Hepatic stellate cell (primary cell): ENCODE results near the gene PIP5K1B.

Experiments
- DNase-seq: peaks from one replicate; pipeline ENCODE4 v3.0.0; 2011; ENCODE audit warnings: low spot score

Gene PIP5K1B

DNA sequence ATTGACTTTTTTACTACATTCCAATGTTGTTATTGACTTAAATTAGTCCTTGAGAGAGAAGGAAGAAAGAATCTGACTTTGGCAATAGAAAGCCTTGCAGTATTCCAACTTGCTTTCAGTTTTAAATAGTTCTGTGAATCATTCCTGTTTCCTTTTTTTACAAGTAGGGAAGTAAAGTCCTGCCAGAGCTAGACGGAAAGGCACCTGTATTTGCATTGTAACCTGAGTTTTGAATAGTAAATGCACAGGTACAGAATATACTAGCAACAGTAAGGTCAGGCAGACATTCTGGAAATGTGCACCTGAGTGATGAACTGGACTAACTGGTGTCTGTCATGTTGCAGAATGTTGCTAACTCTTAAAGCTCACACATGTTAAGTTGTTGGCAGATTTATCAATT lies 208.0 kb downstream of the PIP5K1B start:
- DNase-seq: no peak

DNA sequence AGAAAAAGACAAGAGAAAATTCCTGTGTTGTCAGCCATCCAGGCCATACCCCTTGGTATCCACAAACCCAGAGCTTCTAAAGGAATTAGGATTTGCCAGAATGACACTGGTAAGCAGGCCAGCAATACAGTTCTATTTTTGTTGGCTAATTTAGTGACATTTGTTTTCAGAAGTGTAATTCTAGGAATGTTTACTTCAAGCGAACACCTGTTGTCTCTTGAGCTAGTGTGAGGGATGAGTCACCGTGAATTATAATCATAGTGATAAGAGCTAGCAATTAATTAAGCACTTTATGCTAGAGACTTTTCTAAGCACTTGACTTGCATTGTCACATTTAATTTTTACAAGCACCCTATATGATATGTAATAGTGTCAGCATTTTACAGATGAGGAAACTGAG lies 209.7 kb downstream of the PIP5K1B start:
- DNase-seq: no peak

DNA sequence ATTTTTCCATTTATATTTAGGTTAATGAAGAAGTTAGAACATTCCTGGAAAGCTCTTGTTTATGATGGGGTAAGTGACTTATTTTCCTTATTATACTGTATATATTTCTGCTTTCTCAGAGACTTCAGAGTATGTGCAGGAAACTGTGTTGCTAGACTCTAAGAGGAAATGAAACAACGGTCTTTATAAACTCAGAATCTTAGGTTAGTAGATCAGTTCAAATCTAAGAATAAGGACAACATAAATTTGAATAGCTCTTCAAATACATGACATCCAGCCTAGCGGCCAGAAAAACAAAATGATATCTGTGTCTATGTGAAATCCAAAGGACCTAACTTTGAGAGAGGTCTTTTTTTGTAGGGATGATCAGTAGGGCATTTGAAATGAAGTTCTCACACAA lies 214.6 kb downstream of the PIP5K1B start:
- no peak for DNase-seq

DNA sequence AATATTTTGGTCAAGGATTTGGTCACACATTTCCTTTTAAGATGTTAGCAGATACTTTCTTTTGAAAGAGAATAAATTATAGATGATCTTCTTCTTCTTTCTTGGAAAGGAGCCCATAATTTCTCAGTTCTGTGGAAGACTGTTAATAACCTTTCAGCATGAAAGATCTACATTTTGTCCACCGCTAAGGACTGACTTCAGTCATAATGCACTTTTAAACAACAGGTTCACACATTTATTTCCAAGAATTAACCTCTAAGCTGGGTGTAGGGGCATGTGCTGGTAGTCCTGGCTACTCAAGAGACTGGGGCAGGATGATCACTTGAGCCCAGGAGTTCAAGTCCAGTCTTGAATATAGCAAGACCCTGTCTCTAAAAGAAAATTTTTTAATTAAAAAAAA lies 215.9 kb downstream of the PIP5K1B start:
- DNase-seq: no peak

DNA sequence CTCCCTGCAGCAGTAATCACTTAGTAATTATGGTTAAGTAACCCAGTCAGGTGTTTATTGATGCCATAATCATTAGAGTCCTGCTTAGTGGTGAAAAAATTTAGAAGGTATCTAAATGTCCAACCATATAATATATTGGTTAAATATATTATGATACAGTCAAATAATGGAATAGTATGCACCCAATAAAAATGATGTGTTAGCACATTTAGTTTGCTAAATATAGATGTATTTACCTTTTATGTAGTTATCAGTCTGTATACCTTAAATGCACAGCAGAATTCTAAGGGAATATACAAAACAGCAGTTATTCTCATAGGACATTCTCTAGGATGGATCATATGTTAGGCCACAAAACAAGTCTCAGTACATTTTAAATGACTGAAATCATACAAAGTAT lies 218.4 kb downstream of the PIP5K1B start:
- no peak for DNase-seq

DNA sequence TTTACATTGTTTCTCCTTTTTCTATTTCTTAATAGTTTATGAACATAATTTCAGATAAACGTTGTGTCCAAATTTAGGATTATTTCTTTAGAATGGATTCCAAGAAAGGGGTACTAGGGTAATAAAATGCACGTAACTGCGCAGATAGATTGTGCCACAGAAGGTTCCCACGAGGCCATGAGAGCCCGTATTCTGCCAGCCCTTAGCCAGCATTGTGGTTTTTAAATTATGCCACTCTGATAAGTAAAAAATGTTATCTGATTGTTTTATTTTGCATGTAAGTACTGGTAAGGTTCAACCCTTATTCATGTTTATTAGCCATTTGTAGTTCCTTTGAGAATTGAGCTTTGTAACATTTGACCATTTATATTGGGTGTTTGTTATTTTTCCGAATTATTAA lies 220.1 kb downstream of the PIP5K1B start:
- no peak for DNase-seq

DNA sequence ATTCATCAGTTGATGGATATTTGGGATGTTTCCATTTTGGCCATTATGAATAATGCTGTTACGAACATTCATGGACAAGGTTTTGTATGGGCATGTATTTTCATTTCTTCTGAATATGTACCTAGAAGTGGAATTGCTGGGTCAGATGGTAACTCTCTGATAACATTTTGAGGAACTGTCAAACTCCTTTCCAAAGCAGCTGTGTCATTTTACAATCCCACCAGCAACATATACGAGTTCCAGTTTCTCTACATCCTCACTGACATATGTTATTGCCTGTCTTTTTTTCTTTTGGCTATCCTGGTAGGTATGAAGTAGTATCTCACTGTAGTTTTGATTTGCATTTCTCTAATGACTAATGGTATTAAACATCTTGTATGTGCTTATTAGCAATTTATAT lies 222.1 kb downstream of the PIP5K1B start:
- no peak for DNase-seq

DNA sequence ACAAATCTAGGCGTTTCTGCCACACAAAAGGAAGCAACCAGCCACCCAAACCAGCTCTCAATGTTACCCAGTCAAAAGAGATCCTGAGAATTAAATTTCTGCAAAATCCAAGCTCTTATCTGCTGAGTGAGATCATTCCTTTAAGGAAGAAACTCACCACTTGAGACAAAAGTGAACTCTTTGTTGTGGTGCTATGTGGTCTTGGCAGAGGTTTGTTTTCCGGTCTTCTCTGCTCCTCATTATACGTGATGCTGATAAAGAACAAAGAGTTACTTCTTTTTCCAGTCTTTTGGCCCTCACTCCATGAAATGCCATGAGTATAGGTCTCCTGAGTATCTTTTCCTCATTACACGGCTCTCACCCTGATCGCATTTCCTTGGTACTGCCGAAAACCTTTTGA lies 226.8 kb downstream of the PIP5K1B start:
- DNase-seq: no peak

DNA sequence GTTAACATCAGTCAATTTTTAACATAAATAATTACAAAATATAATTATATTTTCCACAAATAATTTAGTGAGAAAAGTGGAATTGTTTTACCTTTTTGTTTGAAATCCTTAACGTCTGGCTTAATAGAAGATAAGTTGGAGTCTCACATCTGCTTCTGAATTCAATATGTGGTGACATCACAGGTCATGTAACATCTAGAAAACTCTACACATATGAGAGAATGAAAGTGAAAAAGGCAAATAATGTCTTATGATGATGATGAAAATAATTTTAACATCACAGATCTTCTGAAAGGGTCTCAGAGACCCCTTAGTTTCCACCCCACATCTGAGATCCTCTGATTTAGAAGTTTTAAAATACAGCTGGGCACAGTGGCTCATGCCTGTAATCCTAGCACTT lies 227.4 kb downstream of the PIP5K1B start:
- DNase-seq: no peak

DNA sequence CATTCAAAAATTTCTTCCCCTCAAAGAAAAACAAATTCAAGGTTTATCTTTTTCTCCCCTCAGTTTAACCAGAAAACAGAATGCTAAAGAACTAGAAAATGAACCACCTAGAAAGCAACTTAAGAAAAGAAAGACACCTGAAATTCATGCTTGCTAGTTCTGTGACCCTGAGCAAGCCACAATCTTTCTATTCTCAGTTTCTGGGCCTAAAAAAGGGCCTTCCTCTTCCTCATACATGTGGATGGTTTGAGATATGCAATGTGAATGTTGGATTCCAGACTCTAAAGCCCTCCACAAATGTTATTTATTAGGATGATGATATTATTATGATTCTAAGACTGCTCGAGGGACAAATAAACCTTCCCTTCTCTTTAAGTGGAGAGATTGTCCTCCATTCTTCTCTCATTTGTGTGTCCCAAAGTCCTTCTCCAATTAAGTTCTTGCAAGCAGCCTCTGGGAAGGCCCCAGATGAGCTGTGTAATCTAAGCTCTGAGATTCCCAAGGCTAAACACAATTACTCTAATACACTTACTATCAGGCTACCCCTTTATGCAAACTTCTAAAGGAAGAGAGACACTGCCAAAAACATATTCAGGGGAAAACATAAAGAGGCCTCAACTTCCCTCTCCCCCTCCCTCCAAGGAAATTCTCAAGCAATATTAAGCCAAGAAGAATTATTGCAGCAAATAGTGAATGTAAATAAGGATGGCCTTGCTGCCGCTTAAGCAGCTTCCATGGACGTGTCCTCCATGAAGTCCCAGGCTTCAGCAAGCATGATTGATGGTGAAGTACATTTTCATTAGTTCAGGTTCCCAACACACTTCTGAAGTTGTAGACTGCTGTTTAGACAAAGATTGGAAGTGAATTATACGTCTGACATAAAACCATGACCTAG lies 228.6 kb downstream of the PIP5K1B start:
- no peak for DNase-seq

DNA sequence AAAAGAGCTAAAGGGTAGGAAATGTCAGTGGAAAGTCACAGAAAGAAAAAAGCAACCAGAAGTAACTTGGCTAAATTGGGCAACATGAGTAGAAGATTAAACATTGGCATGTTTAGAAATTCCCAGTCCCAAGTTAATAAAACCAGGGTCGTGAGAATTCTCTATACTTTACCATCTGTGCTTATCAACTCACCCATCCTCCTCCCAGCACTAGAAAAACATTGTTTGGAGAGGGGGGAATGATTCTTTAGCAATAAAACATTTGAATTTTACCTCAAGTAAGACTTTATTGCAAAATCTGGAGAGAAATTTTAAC lies 229.2 kb downstream of the PIP5K1B start:
- no peak for DNase-seq

DNA sequence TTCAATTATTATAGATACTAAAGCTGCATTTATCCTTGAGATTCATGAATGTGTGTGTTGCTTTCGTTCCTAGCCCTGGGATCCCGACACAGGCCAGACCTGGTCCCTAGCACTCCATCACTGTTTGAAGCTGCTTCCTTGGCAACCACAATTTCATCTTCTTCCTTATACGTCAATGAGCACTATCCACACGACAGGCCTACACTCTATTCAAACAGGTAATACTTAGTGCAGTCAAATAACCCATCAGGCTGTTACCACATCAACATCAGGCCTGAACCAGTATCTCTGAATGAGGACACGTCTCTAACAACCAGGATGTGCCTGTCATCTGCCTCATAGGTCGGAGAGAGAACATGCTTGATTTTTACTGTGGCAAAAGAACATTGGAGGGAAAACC lies 235.5 kb downstream of the PIP5K1B start:
- no peak for DNase-seq

DNA sequence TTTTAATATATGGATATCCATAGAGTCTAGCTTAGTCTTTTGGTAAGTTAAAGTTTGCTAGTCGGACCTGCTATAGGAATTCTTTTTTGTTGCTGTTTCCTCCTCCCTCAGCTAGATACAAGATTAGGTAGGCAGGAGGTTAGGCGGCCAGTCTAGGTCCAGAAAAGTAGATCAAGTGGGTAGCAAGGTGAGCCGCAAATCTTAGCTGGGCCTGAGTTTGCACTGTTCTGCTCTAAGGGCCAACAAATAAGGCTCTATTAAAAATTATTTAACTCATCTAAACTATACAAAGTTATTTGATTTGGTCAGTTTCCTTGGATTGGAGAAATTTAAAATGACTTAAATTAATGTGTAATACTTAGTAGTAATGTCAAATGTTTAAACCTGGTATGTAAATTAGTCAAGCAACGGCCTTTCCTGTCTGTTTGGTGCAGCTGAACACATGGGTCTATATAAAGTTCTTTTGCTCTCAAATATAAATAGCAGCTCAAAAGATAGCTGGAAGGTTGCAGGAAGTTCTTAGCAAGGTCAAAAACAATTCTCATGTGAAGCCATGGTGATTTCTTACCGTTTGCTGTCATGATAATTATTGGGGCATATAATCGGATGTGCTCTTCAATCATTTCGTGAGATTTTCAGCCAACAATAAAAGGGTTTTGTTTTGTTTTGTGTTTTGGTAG lies 236.9 kb downstream of the PIP5K1B start:
- no peak for DNase-seq

DNA sequence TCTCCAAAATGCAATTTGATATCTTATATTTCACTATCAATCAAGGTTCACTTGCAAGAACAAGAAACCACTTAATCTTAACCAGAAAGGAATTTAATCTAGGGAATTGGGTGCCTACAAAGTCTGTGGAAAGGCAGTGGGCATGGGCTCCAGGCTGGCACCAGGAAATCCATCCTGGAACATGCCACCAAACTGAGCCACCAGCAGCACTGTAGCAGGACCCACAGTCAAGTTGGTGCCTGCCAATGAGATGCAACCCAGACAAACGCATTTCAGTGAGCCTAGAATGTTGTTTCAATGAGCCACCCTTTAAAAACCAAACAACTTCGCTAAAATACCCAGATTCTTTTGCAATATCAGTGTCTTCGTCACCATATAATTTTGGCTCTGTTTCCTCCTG lies 237.8 kb downstream of the PIP5K1B start:
- no peak for DNase-seq

DNA sequence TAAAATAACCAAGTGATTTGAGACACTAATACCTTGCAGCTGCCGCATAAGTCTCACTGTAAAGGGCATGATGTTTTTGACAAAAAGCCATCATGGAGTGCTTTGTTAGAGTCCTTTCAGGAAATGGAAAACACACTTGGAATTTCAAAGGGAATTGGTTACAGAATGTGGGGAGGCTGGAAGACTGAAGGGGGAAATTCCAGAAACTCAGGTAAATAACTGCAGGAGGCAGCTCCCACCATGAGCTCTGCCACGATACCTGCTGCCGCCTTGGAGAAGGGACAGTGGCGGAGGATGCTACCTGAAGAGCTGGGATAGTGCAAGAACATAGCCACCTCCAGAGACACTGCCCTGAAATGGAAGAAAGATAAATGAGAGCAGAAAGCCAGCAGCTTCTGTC lies 242.0 kb downstream of the PIP5K1B start:
- DNase-seq: no peak

DNA sequence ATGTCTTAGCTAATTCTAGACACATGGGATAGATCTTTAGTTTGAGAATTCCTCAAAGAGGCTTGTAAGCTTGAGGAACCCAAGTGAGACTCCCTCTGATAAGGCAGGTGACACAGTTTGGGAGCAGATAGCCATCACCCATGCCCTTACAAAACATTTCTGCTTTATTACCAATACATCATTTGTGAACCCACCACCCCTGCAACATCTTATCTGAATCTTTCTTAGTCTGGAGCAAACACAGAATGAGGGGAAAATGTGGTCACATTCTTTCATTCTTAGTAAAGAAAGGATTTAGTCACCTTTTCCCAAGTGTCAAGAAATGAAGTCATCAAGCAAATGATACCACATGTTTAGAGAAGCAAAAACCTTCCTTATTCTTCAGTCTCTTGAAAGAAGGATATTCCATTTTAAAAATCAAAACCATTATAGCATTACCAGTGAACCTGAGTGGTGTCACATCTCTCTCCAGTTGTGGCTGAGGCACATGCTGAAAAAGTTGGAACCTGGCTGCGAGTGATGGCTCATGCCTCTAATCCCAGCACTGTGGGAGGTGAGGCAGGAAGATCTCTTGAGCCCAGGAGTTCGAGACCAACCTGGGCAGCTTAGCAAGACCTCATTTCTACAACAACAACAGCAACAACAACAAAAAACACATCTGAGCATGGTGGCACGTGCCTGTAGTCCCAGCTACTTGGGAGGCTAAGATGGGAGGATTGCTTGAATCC lies 243.0 kb downstream of the PIP5K1B start:
- no peak for DNase-seq

DNA sequence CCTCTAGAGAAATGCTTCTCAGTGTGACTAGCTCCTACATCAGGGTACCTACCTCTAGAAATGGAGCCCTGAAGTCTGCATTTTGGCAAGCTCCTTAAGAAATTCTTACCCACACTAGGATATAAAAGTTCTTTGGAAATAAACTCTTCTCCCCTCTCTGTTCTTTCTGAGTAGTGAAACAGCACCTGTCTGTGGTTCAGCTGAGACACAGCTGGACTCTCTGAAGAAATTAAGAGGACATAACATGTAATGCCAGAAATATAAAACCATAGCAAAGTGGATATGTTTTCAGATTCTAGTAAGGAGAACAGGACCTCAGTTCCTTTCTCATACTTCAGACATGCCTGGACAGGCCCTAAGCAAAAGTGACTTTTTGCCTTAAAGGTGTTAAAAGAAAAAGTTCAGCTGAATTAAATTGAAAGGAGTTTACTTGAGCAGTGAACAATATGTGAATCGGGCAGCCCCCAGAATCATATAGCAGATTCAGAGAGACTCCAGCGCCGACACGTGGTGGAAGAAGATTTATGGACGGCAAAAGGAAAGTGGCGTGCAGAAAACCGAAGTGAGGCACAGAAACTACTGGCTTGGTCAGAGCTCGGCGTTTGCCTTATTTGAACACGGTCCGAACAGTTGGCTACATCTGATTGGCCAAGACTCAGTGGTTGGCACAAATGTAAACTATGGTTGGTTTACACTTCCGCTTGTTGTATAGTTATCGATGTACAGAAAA lies 244.4 kb downstream of the PIP5K1B start:
- no peak for DNase-seq

DNA sequence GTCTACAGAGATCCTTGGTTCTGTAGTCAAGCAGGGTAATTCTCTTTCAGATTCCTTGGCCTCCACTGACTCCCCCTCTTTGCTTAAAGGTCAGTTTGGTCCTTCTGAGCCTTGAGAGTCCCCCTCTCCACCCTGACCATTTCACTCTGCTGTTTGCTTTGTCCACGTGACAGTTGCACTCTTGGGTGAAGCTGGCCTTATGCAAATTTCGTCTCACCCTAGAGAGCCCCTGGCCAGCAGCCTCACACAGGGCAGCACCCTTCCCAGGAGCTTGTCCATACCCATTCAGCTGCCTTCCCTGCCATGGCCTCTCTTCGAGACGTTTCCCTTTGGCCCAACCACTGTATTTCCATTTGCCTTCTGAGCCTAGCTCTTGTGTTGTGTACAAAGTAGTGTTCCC lies 245.1 kb downstream of the PIP5K1B start:
- no peak for DNase-seq

DNA sequence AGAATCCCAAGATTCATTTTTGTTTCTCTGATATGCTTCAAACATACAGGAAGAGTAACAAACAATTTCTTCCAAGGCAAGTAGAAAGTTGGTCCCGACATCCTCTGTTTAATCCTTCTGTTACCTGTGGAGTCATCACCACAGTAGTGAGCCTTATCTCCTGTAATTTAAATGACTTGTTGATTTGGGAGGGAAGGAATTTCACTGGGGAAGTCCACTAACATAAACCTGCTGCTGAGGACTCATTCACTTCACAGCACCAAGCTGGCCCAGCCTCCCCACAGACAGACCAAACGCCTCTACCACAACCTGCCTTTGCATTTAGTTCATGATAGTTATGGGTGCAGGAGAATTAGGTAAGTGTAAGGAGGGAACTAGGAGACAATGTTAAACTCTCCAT lies 245.6 kb downstream of the PIP5K1B start:
- no peak for DNase-seq

DNA sequence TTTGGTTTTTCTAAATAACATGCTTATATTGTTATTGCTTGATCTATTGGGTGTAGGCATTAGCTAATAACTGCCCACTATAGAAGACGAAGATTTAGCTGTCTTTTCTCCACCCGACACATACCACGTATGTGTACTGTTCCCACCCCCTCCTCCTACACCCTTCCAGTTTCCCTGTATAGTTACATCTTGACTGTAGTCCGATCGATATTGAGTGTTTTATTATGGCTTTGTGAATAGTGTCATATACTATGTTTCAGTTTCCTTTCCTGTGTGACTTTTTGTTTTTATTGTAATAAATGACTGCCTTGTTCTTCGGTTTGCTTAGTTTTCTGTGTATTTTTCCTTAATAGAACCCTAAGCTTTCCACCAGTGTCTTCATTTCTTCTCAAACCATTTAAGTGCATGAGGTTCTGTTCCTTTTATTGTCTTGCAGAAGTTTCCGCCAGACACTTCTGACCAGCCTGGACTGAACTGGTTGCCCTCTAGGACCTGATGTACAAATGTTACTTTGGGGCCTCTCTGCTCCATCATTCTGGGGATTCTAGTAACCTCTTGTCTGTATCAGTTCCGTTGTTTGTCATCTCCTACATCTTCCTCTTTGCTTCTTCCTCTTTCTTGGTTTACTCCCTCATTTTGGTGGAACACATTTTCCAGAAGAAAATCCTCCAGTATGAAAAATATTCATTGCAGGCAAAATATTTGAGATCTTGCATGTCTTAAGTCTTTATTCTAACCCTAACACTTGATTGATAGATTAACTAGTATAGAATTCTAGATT lies 247.0 kb downstream of the PIP5K1B start:
- no peak for DNase-seq

DNA sequence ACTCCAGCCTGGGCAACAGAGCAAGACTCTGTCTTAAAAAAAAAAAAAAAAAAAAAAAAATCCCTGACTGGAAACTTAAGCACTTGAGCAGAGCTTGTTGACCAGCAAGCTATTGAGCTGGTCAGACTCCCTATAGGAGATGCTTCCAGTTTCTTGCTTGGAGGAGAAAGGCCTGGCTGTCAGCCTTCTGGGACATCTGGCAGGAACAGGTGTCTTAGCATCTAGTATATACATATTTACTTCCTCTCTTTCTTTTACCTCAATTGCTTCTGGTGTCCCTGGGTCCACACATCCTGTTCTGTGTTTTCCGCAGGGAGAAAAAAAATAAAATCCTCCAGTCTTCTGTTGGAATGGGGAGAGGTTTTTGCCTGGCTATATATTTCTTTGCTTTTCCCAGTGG lies 248.7 kb downstream of the PIP5K1B start:
- DNase-seq: no peak

DNA sequence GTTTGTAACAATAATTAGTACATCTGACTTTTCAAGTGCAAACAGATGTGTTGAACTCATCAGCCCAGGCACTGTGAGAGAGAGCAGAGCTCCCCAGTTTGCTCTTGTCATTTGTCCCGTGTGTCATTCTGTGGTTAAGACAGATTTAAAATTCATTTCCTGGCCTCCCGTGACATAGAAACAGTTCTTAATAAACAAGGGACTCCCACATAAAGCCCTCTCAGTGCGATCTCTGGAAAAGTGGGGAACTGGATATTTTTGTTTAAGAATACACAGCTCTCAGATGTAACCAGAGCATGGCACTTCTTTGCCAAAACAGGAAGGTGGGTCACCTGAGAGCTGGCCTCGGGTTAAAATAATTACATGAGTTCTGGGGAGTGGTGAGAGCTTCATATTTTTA lies 250.3 kb downstream of the PIP5K1B start:
- no peak for DNase-seq
